ENCODE data around the gene RTTN. TPM values are rescaled to one million over a fixed set of nuclear protein-coding genes. Genes with fewer than 3 reads are reported as not detected.
A peak's percentile ranks its signal among the peaks of the same experiment; 100 is the strongest.

Gene RTTN
- total RNA-seq, 1 donor from 2014 or later, result 31.3 TPM

DNA sequence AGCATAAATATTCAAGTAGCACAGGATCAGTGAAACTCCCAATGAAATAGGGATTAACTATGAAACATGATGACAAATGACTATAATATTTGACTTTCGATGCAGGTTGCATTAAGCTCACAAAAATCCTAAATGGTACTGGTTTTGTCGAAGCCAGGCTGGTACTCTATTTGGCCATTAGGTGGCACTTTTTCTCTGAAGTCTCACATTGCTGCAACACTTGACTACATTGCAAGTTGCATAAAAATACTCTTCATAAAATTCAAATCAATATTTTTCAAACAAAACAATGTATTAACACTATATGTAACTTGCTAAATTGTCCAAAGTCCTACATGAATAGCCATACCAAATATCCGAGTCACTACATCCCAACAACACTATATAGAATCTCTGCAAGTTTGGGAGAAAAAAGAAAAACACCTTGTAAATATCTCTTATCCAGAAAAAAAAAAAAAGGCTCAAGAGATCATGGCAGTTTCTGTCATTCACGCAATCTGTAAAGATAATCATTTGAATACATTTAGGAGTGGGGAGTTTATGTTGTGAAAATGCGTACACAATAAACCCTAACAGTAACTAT lies 9.5 kb downstream of the RTTN start:
- DNase-seq (ENCODE audit: low read depth) (peak; percentile 62), FAIRE-seq (no peak)
- TF ChIP-seq, protein P1, sequence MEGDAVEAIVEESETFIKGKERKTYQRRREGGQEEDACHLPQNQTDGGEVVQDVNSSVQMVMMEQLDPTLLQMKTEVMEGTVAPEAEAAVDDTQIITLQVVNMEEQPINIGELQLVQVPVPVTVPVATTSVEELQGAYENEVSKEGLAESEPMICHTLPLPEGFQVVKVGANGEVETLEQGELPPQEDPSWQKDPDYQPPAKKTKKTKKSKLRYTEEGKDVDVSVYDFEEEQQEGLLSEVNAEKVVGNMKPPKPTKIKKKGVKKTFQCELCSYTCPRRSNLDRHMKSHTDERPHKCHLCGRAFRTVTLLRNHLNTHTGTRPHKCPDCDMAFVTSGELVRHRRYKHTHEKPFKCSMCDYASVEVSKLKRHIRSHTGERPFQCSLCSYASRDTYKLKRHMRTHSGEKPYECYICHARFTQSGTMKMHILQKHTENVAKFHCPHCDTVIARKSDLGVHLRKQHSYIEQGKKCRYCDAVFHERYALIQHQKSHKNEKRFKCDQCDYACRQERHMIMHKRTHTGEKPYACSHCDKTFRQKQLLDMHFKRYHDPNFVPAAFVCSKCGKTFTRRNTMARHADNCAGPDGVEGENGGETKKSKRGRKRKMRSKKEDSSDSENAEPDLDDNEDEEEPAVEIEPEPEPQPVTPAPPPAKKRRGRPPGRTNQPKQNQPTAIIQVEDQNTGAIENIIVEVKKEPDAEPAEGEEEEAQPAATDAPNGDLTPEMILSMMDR (IDR thresholded peaks at IDR 0.05; ENCODE audit: insufficient read depth, low read length, severe bottlenecking), result peak; percentile 65
- Histone ChIP-seq H3K36me3 (ENCODE audit: control insufficient read depth, insufficient read depth, low read length) (peaks cover 1% of the 10 kb centered on the region), H3K27me3 (ENCODE audit: control insufficient read depth, insufficient read depth, low read length) (no peaks in the 10 kb centered on the region), H3K4me3 (ENCODE audit: low read depth, low read length) (no peak overlapping the region)

GRCh38 chr18:70195014-70195614 lies 10.4 kb downstream of the RTTN start:
- TF ChIP-seq, protein P1 (IDR thresholded peaks at IDR 0.05; ENCODE audit: insufficient read depth, low read length, severe bottlenecking), result no peak
- DNase-seq (ENCODE audit: low read depth) (no peak), FAIRE-seq (no peak)
- H3K36me3 ChIP-seq (ENCODE audit: control insufficient read depth, insufficient read depth, low read length), result peaks cover 1% of the 10 kb centered on the region
- no peak overlapping the region for H3K4me3 ChIP-seq (ENCODE audit: low read depth, low read length)
- H3K27me3 ChIP-seq (ENCODE audit: control insufficient read depth, insufficient read depth, low read length), result no peaks in the 10 kb centered on the region

DNA sequence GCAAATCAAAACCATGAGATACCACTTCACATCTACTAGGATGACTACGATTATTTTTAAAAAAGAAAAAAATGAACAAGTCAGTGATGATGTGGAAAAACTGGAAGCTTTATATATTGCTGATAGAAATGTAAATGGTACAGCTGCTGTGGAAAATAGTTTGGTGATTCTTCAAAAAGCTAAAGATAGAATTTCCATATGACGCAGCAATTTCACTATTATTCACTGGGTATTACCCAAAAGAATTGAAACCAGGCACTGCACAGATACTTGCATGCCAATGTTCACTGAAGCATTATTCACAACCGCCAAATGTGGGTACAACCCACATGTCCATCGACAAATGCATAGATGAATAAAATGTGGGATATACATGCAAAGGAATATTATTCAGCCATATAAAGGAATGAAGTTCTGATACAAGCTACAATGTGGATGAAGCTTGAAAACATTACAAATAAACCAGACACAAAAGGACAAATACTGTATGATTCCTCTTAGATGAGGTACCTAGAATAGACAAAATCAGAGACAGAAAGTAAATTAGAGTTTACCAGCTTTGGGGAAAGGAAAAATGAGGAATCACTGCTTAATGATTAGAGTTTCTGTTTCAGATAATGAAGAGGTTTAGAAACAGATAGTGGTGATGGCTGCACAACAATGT lies 11.1 kb downstream of the RTTN start:
- FAIRE-seq (no peak), DNase-seq (ENCODE audit: low read depth) (no peak)
- Histone ChIP-seq H3K36me3 (ENCODE audit: control insufficient read depth, insufficient read depth, low read length) (peaks cover 1% of the 10 kb centered on the region), H3K4me3 (ENCODE audit: low read depth, low read length) (no peak overlapping the region), H3K27me3 (ENCODE audit: control insufficient read depth, insufficient read depth, low read length) (no peaks in the 10 kb centered on the region)
- TF ChIP-seq, protein P1 (IDR thresholded peaks at IDR 0.05; ENCODE audit: insufficient read depth, low read length, severe bottlenecking), result no peak

DNA sequence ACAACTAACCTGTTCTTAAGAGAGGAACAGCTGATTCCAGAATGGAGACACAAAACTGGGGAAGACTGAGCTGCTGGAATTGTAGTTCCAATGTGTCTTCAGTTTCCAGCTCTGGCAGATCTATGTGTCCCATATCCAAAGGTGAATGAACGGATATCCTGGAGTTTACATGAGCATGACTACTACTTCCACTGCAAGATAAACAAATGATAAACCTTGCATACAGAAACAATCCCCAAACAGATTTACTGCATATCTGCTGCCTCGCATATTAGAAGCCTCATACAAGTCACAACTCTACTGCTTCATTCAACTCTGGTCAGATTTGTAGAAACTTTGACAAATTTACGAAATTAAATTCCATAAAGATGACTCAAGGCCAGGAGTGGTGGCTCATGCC lies 15.0 kb downstream of the RTTN start:
- Histone ChIP-seq H3K36me3 (ENCODE audit: control insufficient read depth, insufficient read depth, low read length) (peaks cover 3% of the 10 kb centered on the region), H3K27me3 (ENCODE audit: control insufficient read depth, insufficient read depth, low read length) (no peaks in the 10 kb centered on the region), H3K4me3 (ENCODE audit: low read depth, low read length) (no peak overlapping the region)
- TF ChIP-seq, protein P1 (IDR thresholded peaks at IDR 0.05; ENCODE audit: insufficient read depth, low read length, severe bottlenecking), result no peak
- no peak for FAIRE-seq
- peak; percentile 8 for DNase-seq (ENCODE audit: low read depth)

DNA sequence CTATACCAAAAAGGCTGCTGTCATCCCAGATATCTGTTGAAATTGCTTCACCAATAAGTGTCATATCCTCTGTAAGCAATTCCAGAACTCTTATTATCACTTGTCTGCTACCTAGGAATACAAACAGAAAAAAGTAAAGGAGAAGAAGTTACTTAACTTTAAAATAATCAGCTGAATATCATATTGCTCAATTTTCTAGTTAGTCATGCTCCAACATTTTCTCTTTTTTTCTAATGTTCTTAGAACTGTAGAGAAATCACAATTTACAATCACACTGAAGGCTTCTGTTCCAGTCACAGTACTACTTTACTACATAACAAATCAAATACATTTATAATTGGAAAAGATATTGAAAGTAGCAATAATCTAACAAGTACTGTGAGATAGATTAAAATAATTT lies 17.4 kb downstream of the RTTN start:
- Histone ChIP-seq H3K36me3 (ENCODE audit: control insufficient read depth, insufficient read depth, low read length) (peaks cover 2% of the 10 kb centered on the region), H3K4me3 (ENCODE audit: low read depth, low read length) (no peak overlapping the region), H3K27me3 (ENCODE audit: control insufficient read depth, insufficient read depth, low read length) (no peaks in the 10 kb centered on the region)
- TF ChIP-seq, protein P1 (IDR thresholded peaks at IDR 0.05; ENCODE audit: insufficient read depth, low read length, severe bottlenecking), result no peak
- no peak for FAIRE-seq
- peak; percentile 8 for DNase-seq (ENCODE audit: low read depth)

Data from bronchial epithelial cell (primary cell).